ENCODE data around the gene HS3ST5. TPM values are rescaled to one million over a fixed set of nuclear protein-coding genes. Genes with fewer than 3 reads are reported as not detected.

The HS3ST5 gene
- total RNA-seq, 1 donor from 2014 or later, result not detected

DNA sequence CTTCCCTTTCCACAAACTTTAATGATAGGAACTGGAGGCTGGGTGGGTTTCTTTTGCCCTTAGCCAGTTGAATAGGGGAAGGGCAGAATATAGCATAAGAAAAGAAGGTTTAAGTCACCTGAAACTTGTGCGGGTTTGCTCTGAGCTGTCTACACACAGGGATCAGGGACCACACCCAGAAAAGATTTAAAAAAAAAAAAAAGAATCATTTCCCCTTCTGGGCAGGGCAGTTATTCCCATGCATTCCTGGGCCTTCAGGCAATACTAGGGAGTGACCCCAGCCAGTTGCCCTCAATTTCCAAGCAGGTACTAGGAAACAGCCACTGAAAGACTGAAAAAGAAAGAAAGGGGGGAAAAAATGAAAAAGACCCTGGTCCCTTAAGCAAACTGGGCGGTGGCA is 332.3 kb downstream of the HS3ST5 start:
- TF ChIP-seq POLR2AphosphoS5 (IDR thresholded peaks at IDR 0.05; ENCODE audit: insufficient read depth in 1 of 2, low read depth in 1 of 2) (no peak), CTCF (IDR thresholded peaks at IDR 0.05) (no peak), POLR2A (IDR thresholded peaks at IDR 0.05) (no peak)
- H3K9me3 ChIP-seq, result no peaks in the 10 kb centered on the region
- H3K4me1 ChIP-seq, result no peaks in the 10 kb centered on the region
- no peak for DNase-seq (ENCODE audit: extremely low spot score in 2 of 2)
- no peaks in the 10 kb centered on the region for H3K27me3 ChIP-seq
- no peaks in the 10 kb centered on the region for H3K36me3 ChIP-seq
- intact Hi-C loops (cut with DNase I), result no loop called here
- H3K27ac ChIP-seq, result no peak overlapping the region
- H3K4me3 ChIP-seq, result no peak overlapping the region

GRCh38 chr6:114009192-114009591 is 333.6 kb downstream of the HS3ST5 start:
- intact Hi-C loops (cut with DNase I), result no loop called here
- H3K4me1 ChIP-seq, result no peaks in the 10 kb centered on the region
- no peak overlapping the region for H3K4me3 ChIP-seq
- H3K36me3 ChIP-seq, result no peaks in the 10 kb centered on the region
- no peak for DNase-seq (ENCODE audit: extremely low spot score in 2 of 2)
- no peaks in the 10 kb centered on the region for H3K27me3 ChIP-seq
- TF ChIP-seq POLR2A (IDR thresholded peaks at IDR 0.05) (no peak), POLR2AphosphoS5 (IDR thresholded peaks at IDR 0.05; ENCODE audit: insufficient read depth in 1 of 2, low read depth in 1 of 2) (no peak), CTCF (IDR thresholded peaks at IDR 0.05) (no peak)
- H3K27ac ChIP-seq, result no peak overlapping the region
- H3K9me3 ChIP-seq, result no peaks in the 10 kb centered on the region

- intact Hi-C loops (cut with DNase I), result no loop called here
- H3K36me3 ChIP-seq, result no peaks in the 10 kb centered on the region
- TF ChIP-seq POLR2AphosphoS5 (IDR thresholded peaks at IDR 0.05; ENCODE audit: insufficient read depth in 1 of 2, low read depth in 1 of 2), result no peak
- no peak for TF ChIP-seq POLR2A (IDR thresholded peaks at IDR 0.05)
- no peak for TF ChIP-seq CTCF (IDR thresholded peaks at IDR 0.05)
- H3K4me1 ChIP-seq, result no peaks in the 10 kb centered on the region
- no peak overlapping the region for H3K4me3 ChIP-seq
- H3K27ac ChIP-seq, result no peak overlapping the region
- no peaks in the 10 kb centered on the region for H3K9me3 ChIP-seq
- DNase-seq (ENCODE audit: extremely low spot score in 2 of 2), result no peak
- no peaks in the 10 kb centered on the region for H3K27me3 ChIP-seq
These were observed 334.5 kb downstream of the HS3ST5 start for GRCh38 chr6:114008331-114008730.

GRCh38 chr6:114007516-114007915 is 335.3 kb downstream of the HS3ST5 start:
- no peaks in the 10 kb centered on the region for H3K9me3 ChIP-seq
- no peak overlapping the region for H3K4me3 ChIP-seq
- DNase-seq (ENCODE audit: extremely low spot score in 2 of 2), result no peak
- intact Hi-C loops (cut with DNase I), result no loop called here
- no peaks in the 10 kb centered on the region for H3K27me3 ChIP-seq
- no peaks in the 10 kb centered on the region for H3K36me3 ChIP-seq
- H3K27ac ChIP-seq, result no peak overlapping the region
- no peaks in the 10 kb centered on the region for H3K4me1 ChIP-seq
- TF ChIP-seq POLR2AphosphoS5 (IDR thresholded peaks at IDR 0.05; ENCODE audit: insufficient read depth in 1 of 2, low read depth in 1 of 2) (no peak), POLR2A (IDR thresholded peaks at IDR 0.05) (no peak), CTCF (IDR thresholded peaks at IDR 0.05) (no peak)

Small RNAs within 50 kb of the gene (small RNA-seq; reads per million reads assigned to genes)
- gene RNA5SP213, result not detected
